K562 (cell line): ENCODE results near the gene PODN. TPM values are rescaled to one million over a fixed set of nuclear protein-coding genes. Genes with fewer than 3 reads are reported as not detected.

Experiments used
- ATAC-seq: fragments of 200-7000 bp; cut with Tn5 transposase; 3 replicates; pipeline ENCODE4 v1.9.1; 2020; ENCODE audit warnings: moderate library complexity
- BruUV-seq: library from RNA; stranded (reverse); fragments of 400-500 nt; replicated peaks from 2 replicates; lab custom pipeline; 2021; lab: Mats Ljungman, UMichigan
- CTCF ChIA-PET: fragments of 300-600 bp; formaldehyde crosslinking; extraction: SDS; loops from one replicate; lab custom pipeline; 2021; ENCODE audit warnings: low intra/inter-chr PET ratio; lab: Yijun Ruan, JAX
- POLR2A ChIA-PET: fragments of 300-600, 350-650 bp; sonication (Branson Sonifier 250); formaldehyde crosslinking; extraction: SDS; loops from one replicate; lab custom pipeline; 2021; ENCODE audit warnings: antibody characterized with exemption, inconsistent platforms; lab: Yijun Ruan, JAX
- DNase-seq, 4 experiments: peaks; one replicate each; pipeline versions ENCODE4 v3.0.0 to v3.0.0-alpha.2; 2011 to 2018; ENCODE audit warnings: low spot score in 3 of 4, mixed read lengths in 3 of 4; ENCODE audit errors: extremely low read depth in 1 of 4
- FAIRE-seq: peaks from 2 replicates; lab custom pipeline; 2011; peaks lifted over from hg19 to GRCh38; lab: Jason Lieb, UNC
- H2AFZ ChIP-seq: 2 replicates; pipeline ENCODE4 v1.6.0; 2011; ENCODE audit warnings: low read depth, low read length, control low read depth, inconsistent platforms
- H3K27ac ChIP-seq: fragments of 200-600 bp; 3 replicates; pipeline ENCODE4 v1.8.0; 2011; ENCODE audit warnings: low read depth, mild to moderate bottlenecking, control low read depth, inconsistent platforms, low read length, moderate library complexity, mixed read lengths; ENCODE audit errors: extremely low read depth
- H3K27me3 ChIP-seq, 2 experiments: fragments of 300-600 bp in 1 of 2; 2 replicates in 1 of 2; 3 replicates in 1 of 2; pipeline versions ENCODE4 v1.6.0 to v1.8.0; 2011; ENCODE audit warnings: inconsistent platforms in 2 of 2, low read length in 2 of 2, mild to moderate bottlenecking in 1 of 2, mixed read lengths in 1 of 2, moderate library complexity in 1 of 2; ENCODE audit not compliant: control insufficient read depth in 2 of 2, insufficient read depth in 2 of 2
- H3K36me3 ChIP-seq: fragments of 300-600 bp; 3 replicates; pipeline ENCODE4 v1.8.0; 2011; ENCODE audit warnings: mild to moderate bottlenecking, low read length, inconsistent platforms; ENCODE audit not compliant: control insufficient read depth, insufficient read depth
- H3K4me1 ChIP-seq, 2 experiments: fragments of 200-600 bp in 1 of 2; replicated peaks in 1 of 2; 2 replicates in 1 of 2; 3 replicates in 1 of 2; pipeline versions ENCODE4 v1.5.1 to v1.8.0; 2011; ENCODE audit warnings: inconsistent platforms in 2 of 2, low read length in 2 of 2, mild to moderate bottlenecking in 1 of 2, mixed read lengths in 1 of 2, moderate library complexity in 1 of 2; ENCODE audit not compliant: control insufficient read depth in 2 of 2, insufficient read depth in 2 of 2
- H3K4me2 ChIP-seq: 2 replicates; pipeline ENCODE4 v1.6.1; 2011; ENCODE audit warnings: low read length, control low read depth, inconsistent platforms, mixed read lengths; ENCODE audit not compliant: insufficient read depth
- H3K4me3 ChIP-seq: fragments of 200-600 bp; sonication (generic), shearing (Covaris generic); 2 replicates; pipeline ENCODE4 v1.5.1; 2016; ENCODE audit warnings: control low read depth, inconsistent platforms
- H3K79me2 ChIP-seq: fragments of 200-600 bp; 3 replicates; pipeline ENCODE4 v1.8.0; 2011; ENCODE audit warnings: low read length, inconsistent platforms; ENCODE audit not compliant: control insufficient read depth, insufficient read depth
- H3K9ac ChIP-seq, 2 experiments: 2 replicates each; pipeline versions ENCODE4 v1.6.0 to v1.6.1; 2011; ENCODE audit warnings: low read depth in 2 of 2, low read length in 2 of 2, control low read depth in 1 of 2, inconsistent platforms in 1 of 2, mild to moderate bottlenecking in 1 of 2, mixed read lengths in 1 of 2; ENCODE audit not compliant: insufficient read depth in 1 of 2
- H3K9me1 ChIP-seq: one replicate; pipeline ENCODE4 v1.6.0; 2011; ENCODE audit warnings: inconsistent platforms, mild to moderate bottlenecking, low read length, moderate library complexity; ENCODE audit not compliant: control insufficient read depth, insufficient read depth
- H3K9me3 ChIP-seq: replicated peaks from 2 replicates; pipeline ENCODE4 v1.5.1; 2011; ENCODE audit warnings: low read depth, low read length, inconsistent platforms; ENCODE audit not compliant: control insufficient read depth, insufficient read depth
- H4K20me1 ChIP-seq: replicated peaks from 2 replicates; pipeline ENCODE4 v1.6.1; 2011; ENCODE audit warnings: low read length, inconsistent platforms, mixed read lengths; ENCODE audit not compliant: control insufficient read depth, insufficient read depth
- ARID3A ChIP-seq: IDR thresholded peaks from 2 replicates; pipeline ENCODE4 v1.6.1; 2012; ENCODE audit warnings: low read depth, low read length, improper control_type of control experiment, borderline replicate concordance
- BRD4 ChIP-seq: fragments of 200-600 bp; sonication (generic); IDR thresholded peaks from 2 replicates; pipeline ENCODE4 v1.6.1; 2017; ENCODE audit warnings: inconsistent platforms
- CHD1 ChIP-seq: fragments of 200-600 bp; sonication (generic); IDR thresholded peaks from one replicate; pipeline ENCODE4 v1.6.1; 2012; ENCODE audit warnings: mild to moderate bottlenecking, moderate library complexity, low read length, inconsistent platforms
- CSDE1 ChIP-seq, 2 experiments: fragments of 450-650 bp; IDR thresholded peaks; 2 replicates each; pipeline ENCODE4 v1.6.1; 2016; ENCODE audit warnings: mild to moderate bottlenecking in 1 of 2
- EWSR1 ChIP-seq: fragments of 450-650 bp; IDR thresholded peaks from 2 replicates; pipeline ENCODE4 v1.6.1; 2018; ENCODE audit warnings: borderline replicate concordance, mild to moderate bottlenecking, low read depth, moderate library complexity; ENCODE audit not compliant: partially characterized antibody
- GABPB2 ChIP-seq: fragments of 250-450 bp; sonication (Bioruptor Pico); conservative IDR thresholded peaks from 2 replicates; pipeline ENCODE4 v1.5.1; 2021; ENCODE audit warnings: mild to moderate bottlenecking
- GTF3C2 ChIP-seq: IDR thresholded peaks from 3 replicates; pipeline ENCODE4 v1.6.1; 2011; ENCODE audit warnings: borderline replicate concordance, mild to moderate bottlenecking, moderate library complexity; ENCODE audit not compliant: insufficient read length; ENCODE audit errors: extremely low read depth
- MXD1 ChIP-seq: fragments of 250-450 bp; sonication (Bioruptor Pico); IDR thresholded peaks from 2 replicates; pipeline ENCODE4 v1.8.0; 2021; ENCODE audit warnings: borderline replicate concordance, mild to moderate bottlenecking, moderate library complexity; ENCODE audit not compliant: poor library complexity, severe bottlenecking
- NKRF ChIP-seq: fragments of 450-650 bp; IDR thresholded peaks from 2 replicates; pipeline ENCODE4 v1.6.1; 2016; ENCODE audit warnings: borderline replicate concordance
- PHB2 ChIP-seq: fragments of 450-650 bp; IDR thresholded peaks from 2 replicates; pipeline ENCODE4 v1.6.1; 2017; ENCODE audit warnings: low read depth
- RUNX1 ChIP-seq: sonication (generic); IDR thresholded peaks from 2 replicates; pipeline ENCODE4 v1.6.1; 2016; ENCODE audit warnings: antibody characterized with exemption, low read depth
- ZBTB49 ChIP-seq: sonication (generic); formaldehyde crosslinking; IDR thresholded peaks from 2 replicates; pipeline ENCODE4 v1.8.0; 2022; ENCODE audit warnings: missing genetic modification reagents, mild to moderate bottlenecking, borderline replicate concordance
- ZNF507 ChIP-seq: conservative IDR thresholded peaks from 2 replicates; pipeline ENCODE4 v1.6.1; 2017; ENCODE audit warnings: missing genetic modification characterization, missing compliant biosample characterization
- WGBS: fragments of 100-300 bp; shearing (Covaris generic); methylation state at CpG from one replicate; pipeline ENCODE4 v1.1.6; 2016; ENCODE audit warnings: low coverage, mixed read lengths; ENCODE audit not compliant: insufficient coverage; ENCODE audit errors: missing lambda C conversion rate; 5-methylcytosine and 5-hydroxymethylcytosine counted together
- in situ Hi-C: fragments of 300-500 bp; cut with MboI; formaldehyde crosslinking; loops from 4 replicates; pipeline ENCODE4 v1.15.0; 2018; ENCODE audit warnings: inconsistent platforms, mixed read lengths
- intact Hi-C: fragments of 100-400 bp; cut with micrococcal nuclease; formaldehyde crosslinking; loops from 2 replicates; pipeline ENCODE4 v1.14.2; 2022
- polyA plus RNA-seq, 8 experiments: library from polyadenylated mRNA; depleted of rRNA in 4 of 8; stranded (reverse) in 5 of 8; unstranded in 3 of 8; fragments of >200 nt; fragmentation: Nextera tagmentation in 2 of 8; fragmentation: Illumina TruSeq in 1 of 8; extraction: Ambion mirVana in 2 of 8; extraction: Trizol in 1 of 8; gene quantifications; 2 replicates each; pipeline versions ENCODE4 v1.2.1 to v1.2.3, GENCODE V29; 2011 to 2014; ENCODE audit warnings: inconsistent platforms in 1 of 8, missing spikeins in 1 of 8
- total RNA-seq, 7 experiments: library from RNA; depleted of rRNA in 6 of 7; stranded (reverse); fragments of >200 nt in 6 of 7; fragmentation: Illumina TruSeq in 2 of 7; extraction: Trizol in 2 of 7; gene quantifications; 2 replicates each; pipeline versions ENCODE4 v1.2.1 to v1.2.3, GENCODE V29; 2011 to 2021; ENCODE audit warnings: low replicate concordance in 1 of 7

The PODN gene
- total and polyA plus RNA-seq, 9 of the 15 experiments (the other 6 are each of a cell fraction or from before 2014, with no cell fraction given), result not detected

- DNase-seq, result no peak
- no peak for ATAC-seq
- ChIA-PET POLR2A (interaction anchor here (0.8 kb wide), 1 partner anchor 19 kb away, joined by 3 read pairs; no protein-coding TSS in a partner anchor), CTCF (no interaction called here)
- H3K9me3 ChIP-seq, result no peaks in the 10 kb centered on the region
- H3K9me1 ChIP-seq, result peaks cover 3% of the 10 kb centered on the region
- no peak for FAIRE-seq
- H3K4me2 ChIP-seq, result no peak overlapping the region
- no peak overlapping the region for H2AFZ ChIP-seq
- H3K36me3 ChIP-seq, result no peaks in the 10 kb centered on the region
- in situ Hi-C loops, result no loop called here
- no TSS peak for BruUV-seq
- H4K20me1 ChIP-seq, result no peaks in the 10 kb centered on the region
- 0 out of 3 replicates have a peak, but pooled peaks cover 3% of the 10 kb centered on the region for H3K79me2 ChIP-seq
- H3K9ac ChIP-seq, result no peak overlapping the region
- H3K4me3 ChIP-seq, result no peak overlapping the region
- intact Hi-C loops, result no loop called here
- H3K27me3 ChIP-seq, result no peaks in the 10 kb centered on the region
- H3K4me1 ChIP-seq, result peaks cover 4 to 5% of the 10 kb centered on the region in 2 experiments; a peak in 4 of 5 replicates
- 48% methylated on average over 3 of the region's 3 CpGs for WGBS
- H3K27ac ChIP-seq, result no peak overlapping the region
- TF ChIP-seq NKRF (no peak), BRD4 (no peak), EWSR1 (no peak), GABPB2 (CRISPR knock-in tag) (no peak), ZBTB49 (CRISPR knock-in tag) (no peak), ARID3A (no peak), PHB2 (no peak), RUNX1 (no peak), CHD1 (no peak), CSDE1 (IDR thresholded peaks at IDR 0.05) (no peak), MXD1 (CRISPR knock-in tag) (no peak), GTF3C2 (no peak), ZNF507 (no peak)
These were observed 38.5 kb upstream of the PODN start for GRCh38 chr1:53023546-53023945.
